Osteoblast (primary cell): ENCODE measurements around the gene SLC13A1. TPM values are rescaled to one million over a fixed set of nuclear protein-coding genes. Genes with fewer than 3 reads are reported as not detected.

ENCODE experiments used
- DNase-seq: peaks from one replicate; pipeline ENCODE4 v3.0.0; 2011; ENCODE audit warnings: low spot score, mixed read lengths; ENCODE audit not compliant: insufficient read length; ENCODE audit errors: missing footprints
- H2AFZ ChIP-seq: 2 replicates; pipeline ENCODE4 v1.6.0; 2011; ENCODE audit warnings: mild to moderate bottlenecking, low read length
- H3K27ac ChIP-seq: 2 replicates; pipeline ENCODE4 v1.5.1; 2011; ENCODE audit warnings: mild to moderate bottlenecking, low read depth, low read length, moderate library complexity
- H3K27me3 ChIP-seq: 2 replicates; pipeline ENCODE4 v1.6.0; 2012; ENCODE audit warnings: mild to moderate bottlenecking, control low read depth, inconsistent platforms, low read length, moderate library complexity; ENCODE audit not compliant: insufficient read depth
- H3K36me3 ChIP-seq: 2 replicates; pipeline ENCODE4 v1.5.1; 2011; ENCODE audit warnings: mild to moderate bottlenecking, low read length, control low read depth, moderate library complexity; ENCODE audit not compliant: insufficient read depth
- H3K4me1 ChIP-seq: 2 replicates; pipeline ENCODE4 v1.5.1; 2011; ENCODE audit warnings: mild to moderate bottlenecking, low read length, control low read depth, moderate library complexity; ENCODE audit not compliant: insufficient read depth
- H3K4me2 ChIP-seq: 2 replicates; pipeline ENCODE4 v1.6.0; 2011; ENCODE audit warnings: mild to moderate bottlenecking, low read length; ENCODE audit not compliant: insufficient read depth
- H3K4me3 ChIP-seq: fragments of 200-600 bp; sonication (generic); 3 replicates; pipeline ENCODE4 v1.5.1; 2012; ENCODE audit warnings: mild to moderate bottlenecking, low read length, inconsistent platforms; ENCODE audit not compliant: insufficient read depth
- H3K79me2 ChIP-seq: 2 replicates; pipeline ENCODE4 v1.6.0; 2012; ENCODE audit warnings: mild to moderate bottlenecking, low read length, control low read depth, inconsistent platforms; ENCODE audit not compliant: insufficient read depth
- H3K9me3 ChIP-seq: 2 replicates; pipeline ENCODE4 v1.5.1; 2011; ENCODE audit warnings: low read depth, low read length, control low read depth
- H4K20me1 ChIP-seq: 2 replicates; pipeline ENCODE4 v1.6.0; 2012; ENCODE audit warnings: mild to moderate bottlenecking, low read length, control low read depth; ENCODE audit not compliant: insufficient read depth
- total RNA-seq: library from RNA; depleted of rRNA; stranded (reverse); fragments of >200 nt; gene quantifications from 2 replicates; pipeline ENCODE4 v1.2.3, GENCODE V29; 2012
- TF ChIP-seq, protein P1 (sequence below): IDR thresholded peaks from 2 replicates; pipeline ENCODE4 v1.5.1; 2011; ENCODE audit warnings: mild to moderate bottlenecking, low read depth, low read length, moderate library complexity; ENCODE audit errors: extremely low read depth

SLC13A1 gene
- total RNA-seq, 1 donor = not detected

DNA sequence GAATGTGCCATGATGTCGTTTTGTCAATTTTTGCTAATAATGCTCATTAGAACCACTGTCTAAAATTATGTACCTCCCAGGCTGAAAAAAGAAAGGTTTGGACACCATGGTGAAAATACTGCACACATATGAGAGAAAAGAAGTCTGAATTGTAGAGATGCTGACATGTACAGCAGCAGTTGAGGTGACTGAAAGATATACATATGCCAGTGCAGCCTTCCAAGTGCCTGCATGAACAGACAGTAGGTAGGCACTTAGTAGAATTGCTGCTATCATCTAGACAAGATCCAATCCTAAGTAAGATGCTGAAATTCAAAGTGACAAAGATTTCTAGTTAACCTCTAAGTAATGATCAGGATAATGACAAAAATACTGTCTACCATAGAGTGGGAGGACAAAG lies 86.9 kb downstream of the SLC13A1 start:
- H3K27ac ChIP-seq = no peak overlapping the region
- TF ChIP-seq, protein P1, sequence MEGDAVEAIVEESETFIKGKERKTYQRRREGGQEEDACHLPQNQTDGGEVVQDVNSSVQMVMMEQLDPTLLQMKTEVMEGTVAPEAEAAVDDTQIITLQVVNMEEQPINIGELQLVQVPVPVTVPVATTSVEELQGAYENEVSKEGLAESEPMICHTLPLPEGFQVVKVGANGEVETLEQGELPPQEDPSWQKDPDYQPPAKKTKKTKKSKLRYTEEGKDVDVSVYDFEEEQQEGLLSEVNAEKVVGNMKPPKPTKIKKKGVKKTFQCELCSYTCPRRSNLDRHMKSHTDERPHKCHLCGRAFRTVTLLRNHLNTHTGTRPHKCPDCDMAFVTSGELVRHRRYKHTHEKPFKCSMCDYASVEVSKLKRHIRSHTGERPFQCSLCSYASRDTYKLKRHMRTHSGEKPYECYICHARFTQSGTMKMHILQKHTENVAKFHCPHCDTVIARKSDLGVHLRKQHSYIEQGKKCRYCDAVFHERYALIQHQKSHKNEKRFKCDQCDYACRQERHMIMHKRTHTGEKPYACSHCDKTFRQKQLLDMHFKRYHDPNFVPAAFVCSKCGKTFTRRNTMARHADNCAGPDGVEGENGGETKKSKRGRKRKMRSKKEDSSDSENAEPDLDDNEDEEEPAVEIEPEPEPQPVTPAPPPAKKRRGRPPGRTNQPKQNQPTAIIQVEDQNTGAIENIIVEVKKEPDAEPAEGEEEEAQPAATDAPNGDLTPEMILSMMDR = no peak
- no peak overlapping the region for H2AFZ ChIP-seq

DNA sequence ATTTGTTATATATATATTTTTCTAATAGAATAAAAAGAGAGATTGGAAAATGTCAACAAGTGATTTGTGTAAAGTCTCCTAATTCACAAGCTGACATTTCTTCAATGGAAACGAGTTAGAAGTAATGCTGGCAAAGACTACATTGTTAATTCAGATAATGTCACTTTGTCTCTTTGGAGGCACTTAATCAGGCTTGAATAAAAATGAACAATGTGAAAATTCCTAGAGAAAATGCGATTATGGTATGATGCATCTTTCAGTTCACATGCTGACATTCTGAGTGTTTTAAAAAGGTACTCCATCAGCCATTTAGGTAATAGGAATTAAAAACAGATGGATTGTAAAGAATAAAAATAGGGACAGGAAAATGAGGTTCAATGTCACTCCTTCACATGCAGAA lies 100.1 kb downstream of the SLC13A1 start:
- DNase-seq = no peak
- TF ChIP-seq, protein P1 = no peak
- H4K20me1 ChIP-seq = no peaks in the 10 kb centered on the region
- H3K4me2 ChIP-seq = no peak overlapping the region
- no peaks in the 10 kb centered on the region for H3K79me2 ChIP-seq
- H3K4me1 ChIP-seq = no peaks in the 10 kb centered on the region
- no peak overlapping the region for H2AFZ ChIP-seq
- no peaks in the 10 kb centered on the region for H3K9me3 ChIP-seq
- no peak overlapping the region for H3K4me3 ChIP-seq
- H3K27ac ChIP-seq = no peak overlapping the region
- H3K36me3 ChIP-seq = no peaks in the 10 kb centered on the region
- H3K27me3 ChIP-seq = no peaks in the 10 kb centered on the region

More for the DNA sequence above, 86.9 kb downstream of the SLC13A1 start:
- no peaks in the 10 kb centered on the region for H3K27me3 ChIP-seq
- no peaks in the 10 kb centered on the region for H4K20me1 ChIP-seq
- no peaks in the 10 kb centered on the region for H3K9me3 ChIP-seq
- DNase-seq = no peak
- no peak overlapping the region for H3K4me3 ChIP-seq
- no peaks in the 10 kb centered on the region for H3K36me3 ChIP-seq
- H3K4me2 ChIP-seq = no peak overlapping the region
- H3K79me2 ChIP-seq = no peaks in the 10 kb centered on the region
- H3K4me1 ChIP-seq = no peaks in the 10 kb centered on the region

DNA sequence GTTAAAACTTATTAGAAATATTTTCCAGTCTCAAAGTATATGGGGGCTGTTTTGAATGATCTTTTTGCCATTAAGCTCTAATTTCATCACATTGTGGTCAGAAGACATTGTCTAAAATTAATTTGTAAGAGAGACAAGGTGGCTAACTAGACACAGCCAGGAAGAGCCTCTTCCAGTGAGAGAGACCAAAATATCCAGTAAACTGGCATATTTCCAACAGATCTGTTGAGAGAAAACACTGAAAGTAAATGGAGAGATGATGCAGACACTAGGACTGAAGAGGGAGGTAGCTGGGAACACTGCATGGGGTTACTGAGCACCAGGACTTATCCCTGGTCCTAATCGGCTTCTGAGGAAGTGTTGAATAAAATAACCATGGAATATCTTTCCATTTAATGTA lies 102.8 kb downstream of the SLC13A1 start:
- Histone ChIP-seq H3K4me1 (no peaks in the 10 kb centered on the region), H3K36me3 (no peaks in the 10 kb centered on the region), H3K9me3 (no peaks in the 10 kb centered on the region), H3K4me2 (no peak overlapping the region), H3K79me2 (no peaks in the 10 kb centered on the region), H3K27me3 (no peaks in the 10 kb centered on the region), H2AFZ (no peak overlapping the region), H3K4me3 (no peak overlapping the region), H4K20me1 (no peaks in the 10 kb centered on the region), H3K27ac (no peak overlapping the region)
- TF ChIP-seq, protein P1 = no peak
- DNase-seq = no peak

DNA sequence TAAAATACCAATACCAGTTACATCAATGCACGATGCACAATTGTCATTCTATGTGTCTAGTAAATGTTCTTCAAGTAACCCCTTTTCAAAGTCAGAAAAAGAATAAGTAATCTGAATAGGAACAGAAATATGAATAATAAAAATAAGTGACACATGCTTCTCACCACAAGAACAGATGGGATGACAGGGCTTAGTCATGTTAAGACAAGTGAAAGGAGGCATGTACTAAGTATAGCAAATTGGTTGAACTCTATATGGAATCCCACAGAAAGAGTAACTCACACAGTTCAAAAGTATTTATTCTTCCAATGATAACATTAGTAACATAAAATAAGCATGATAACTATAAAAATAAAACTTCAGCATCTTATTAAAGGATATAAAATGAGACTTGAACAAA lies 103.3 kb downstream of the SLC13A1 start:
- no peaks in the 10 kb centered on the region for H3K79me2 ChIP-seq
- H4K20me1 ChIP-seq = no peaks in the 10 kb centered on the region
- TF ChIP-seq, protein P1 = no peak
- H3K4me1 ChIP-seq = no peaks in the 10 kb centered on the region
- no peak overlapping the region for H3K4me2 ChIP-seq
- no peak overlapping the region for H3K27ac ChIP-seq
- no peak overlapping the region for H2AFZ ChIP-seq
- H3K9me3 ChIP-seq = no peaks in the 10 kb centered on the region
- no peak for DNase-seq
- H3K36me3 ChIP-seq = no peaks in the 10 kb centered on the region
- H3K4me3 ChIP-seq = no peak overlapping the region
- H3K27me3 ChIP-seq = no peaks in the 10 kb centered on the region
